ENCODE results near the gene HIVEP3.

Gene HIVEP3

DNA sequence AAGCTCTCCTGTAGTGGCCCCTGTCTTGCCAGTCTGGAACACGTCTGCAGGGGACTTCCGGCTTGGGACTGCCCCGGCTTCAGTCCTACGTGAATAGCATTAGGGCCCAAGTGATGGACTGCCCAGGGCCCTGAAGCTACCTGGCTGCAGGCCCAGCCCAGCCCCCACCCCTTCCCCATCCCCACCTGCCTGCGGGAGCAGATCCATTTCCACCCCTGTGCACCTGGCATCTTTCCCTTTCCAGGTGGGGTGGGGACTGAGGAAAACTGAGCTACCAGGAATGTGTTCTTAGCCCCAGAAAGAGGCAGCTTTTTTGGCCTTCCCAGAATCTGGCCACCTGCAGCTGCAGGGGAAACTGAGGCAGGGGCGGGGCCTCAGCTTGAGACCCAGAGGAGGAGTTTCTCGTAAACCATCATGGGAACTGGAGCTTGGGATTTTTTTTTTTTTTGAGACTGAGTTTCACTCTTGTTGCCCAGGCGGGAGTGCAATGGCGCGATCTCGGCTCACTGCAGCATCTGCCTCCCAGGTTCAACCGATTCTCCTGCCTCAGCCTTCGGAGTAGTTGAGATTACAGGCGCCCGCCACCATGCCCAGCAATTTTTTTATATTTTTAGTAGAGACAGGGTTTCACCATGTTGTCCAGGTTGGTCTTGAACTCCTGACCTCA is 437.5 kb downstream of the HIVEP3 start:
- no peak for DNase-seq (ENCODE audit: low spot score)

DNA sequence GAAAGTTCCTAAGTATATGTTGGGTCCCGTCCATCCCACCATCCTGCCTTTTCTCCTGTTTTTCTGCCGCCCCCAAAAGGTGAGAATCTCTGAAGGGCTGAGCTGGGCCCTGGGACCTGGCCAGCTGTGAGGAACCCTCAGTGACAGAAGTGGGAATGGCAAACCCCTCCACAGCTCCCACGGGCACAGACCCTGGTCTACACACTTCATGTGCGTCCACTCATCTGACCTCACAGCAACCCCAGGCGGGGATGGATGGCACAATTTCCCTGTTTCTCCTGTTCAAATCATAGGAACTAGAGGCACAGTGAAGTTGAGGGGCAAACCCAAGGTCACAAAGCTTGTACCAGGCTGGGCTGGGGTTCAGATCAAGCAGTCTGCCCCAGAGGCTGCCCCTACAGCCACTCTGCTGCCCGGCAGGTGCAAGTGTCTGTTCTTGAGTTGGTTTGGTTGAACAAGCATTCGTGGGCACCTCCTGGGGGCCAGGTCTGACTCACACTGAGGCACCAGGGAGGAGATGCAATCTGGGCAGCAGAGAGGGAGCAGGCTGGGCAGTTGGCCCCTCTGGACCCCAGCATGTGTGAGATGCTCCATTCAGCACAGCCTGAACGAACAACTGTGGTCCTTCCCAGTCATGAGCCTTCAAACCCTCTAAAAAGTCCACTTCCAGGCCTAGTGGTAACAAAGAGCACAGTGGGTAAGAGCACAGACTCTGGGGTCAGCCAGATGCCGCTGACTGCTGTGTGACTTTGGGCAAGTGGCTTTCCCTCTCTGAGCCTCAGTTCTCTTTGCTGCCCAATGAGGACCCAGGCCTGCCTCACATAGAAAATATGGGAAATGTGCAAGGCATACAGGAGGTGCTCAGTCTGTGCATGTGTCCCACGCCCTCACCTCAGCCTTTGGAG is 438.3 kb downstream of the HIVEP3 start:
- peak; percentile 41 for DNase-seq (ENCODE audit: low spot score)

DNA sequence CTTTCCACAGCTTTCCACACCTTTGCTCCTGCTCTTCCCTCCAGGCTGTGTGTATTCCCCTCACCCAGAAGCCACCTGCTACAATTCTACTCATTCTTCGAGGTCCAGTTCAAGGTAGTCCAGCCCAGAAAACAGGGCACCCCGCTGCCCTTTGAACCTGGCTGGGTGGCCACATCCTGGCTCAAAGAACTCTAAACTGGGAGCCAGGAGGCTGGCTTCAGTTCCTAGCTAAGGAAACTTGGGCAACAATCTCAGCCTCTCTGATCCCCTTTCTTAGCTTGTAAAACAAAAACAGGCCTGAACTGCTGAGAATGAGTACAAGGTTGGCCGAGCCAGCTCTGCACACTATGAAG is 438.9 kb downstream of the HIVEP3 start:
- DNase-seq (ENCODE audit: low spot score) = no peak

DNA sequence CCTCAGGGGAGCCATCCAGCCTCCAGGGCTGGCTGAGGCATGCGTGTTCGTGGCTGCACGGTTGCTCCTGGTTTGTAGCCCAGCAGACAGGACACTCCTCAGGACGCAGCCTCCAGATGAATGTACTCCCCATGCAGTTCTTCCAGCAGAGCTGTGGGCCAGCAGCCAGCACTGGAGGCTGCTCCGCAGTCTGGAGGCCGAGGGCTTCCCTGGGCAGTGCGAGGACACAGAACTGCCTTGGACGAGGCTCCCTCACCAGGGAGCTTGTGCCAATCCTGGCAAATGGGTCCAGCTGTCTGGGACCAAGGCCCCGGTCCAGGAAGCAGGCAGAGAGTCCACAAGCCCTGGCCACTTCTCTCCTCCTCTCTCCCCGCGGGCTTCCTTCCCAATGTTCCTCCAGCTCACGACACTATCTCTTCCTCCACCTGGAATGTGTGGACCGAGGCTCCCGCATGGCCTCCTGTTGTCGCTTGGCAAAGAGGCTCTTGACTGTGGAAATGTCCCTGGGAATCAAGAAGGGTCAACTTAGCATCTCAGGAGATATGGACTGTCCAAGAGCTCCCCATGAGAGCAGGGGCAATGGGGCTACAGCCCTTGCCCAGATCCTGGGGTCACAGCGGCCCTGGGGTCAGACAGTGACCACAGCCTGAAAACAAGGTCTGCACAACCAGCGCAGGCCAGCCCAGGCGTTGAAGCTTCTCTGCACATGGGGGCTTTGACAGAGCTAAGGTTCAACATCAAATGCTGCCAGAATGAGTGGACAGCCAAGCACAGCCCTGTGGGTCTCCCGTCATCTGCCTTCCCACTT is 439.5 kb downstream of the HIVEP3 start:
- no peak for DNase-seq (ENCODE audit: low spot score)

DNA sequence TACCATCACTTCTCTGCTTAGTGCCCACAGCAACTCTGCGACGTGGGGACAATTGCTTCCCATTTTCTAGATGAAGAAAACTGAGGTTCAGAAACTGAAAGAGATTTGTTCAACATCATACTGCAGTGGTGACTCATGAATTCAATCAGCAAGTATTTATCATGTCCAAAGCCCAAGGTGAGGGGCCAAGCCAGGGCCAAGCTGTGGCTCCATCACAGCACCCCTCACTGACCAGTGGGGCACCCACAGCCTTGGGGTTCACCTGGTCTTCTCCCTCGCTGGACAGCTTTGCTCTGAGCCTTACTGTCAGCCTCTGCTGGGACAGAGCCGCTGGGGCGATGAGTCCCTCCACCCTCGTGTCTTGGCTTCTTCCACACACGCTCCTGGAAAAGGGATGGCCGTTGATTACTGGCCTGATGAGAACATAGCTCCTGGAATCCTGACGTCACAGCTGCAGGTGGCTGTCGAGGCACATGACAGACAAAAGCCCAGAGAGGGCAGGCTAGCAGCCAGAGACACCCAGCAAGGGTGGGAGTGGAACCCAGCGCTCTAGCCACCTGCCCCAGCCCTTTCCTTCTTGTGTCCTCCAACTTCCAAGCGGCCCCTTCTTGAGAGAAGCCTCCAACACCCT is 440.5 kb downstream of the HIVEP3 start:
- no peak for DNase-seq (ENCODE audit: low spot score)

DNA sequence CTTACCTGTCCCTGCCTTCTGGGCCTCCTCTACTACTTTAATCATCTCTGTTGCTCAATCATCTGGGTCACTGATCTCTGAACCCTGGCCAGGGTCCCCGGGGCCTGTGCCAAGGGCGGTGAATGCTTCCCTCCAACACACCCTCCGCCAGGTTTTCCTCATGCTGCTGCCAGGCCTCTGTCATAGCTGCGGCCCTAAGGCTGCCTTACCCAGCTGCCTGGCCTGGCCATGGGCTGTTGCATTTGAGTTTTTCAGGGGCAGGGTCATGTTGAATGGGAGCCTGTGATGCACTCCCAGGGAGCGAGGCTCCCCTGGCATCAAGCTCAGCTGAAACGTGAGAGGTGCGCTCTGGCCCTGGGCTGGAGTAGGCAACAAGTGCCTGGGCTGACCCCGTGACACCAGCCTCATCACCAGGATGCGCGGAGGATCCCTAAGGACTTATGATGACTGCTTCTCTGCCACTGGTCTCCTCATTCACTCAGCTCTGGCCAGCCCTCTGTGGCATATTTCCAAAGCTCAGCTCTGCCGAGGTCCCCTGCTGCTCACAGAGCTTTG is 441.8 kb downstream of the HIVEP3 start:
- peak; percentile 49 for DNase-seq (ENCODE audit: low spot score)

DNA sequence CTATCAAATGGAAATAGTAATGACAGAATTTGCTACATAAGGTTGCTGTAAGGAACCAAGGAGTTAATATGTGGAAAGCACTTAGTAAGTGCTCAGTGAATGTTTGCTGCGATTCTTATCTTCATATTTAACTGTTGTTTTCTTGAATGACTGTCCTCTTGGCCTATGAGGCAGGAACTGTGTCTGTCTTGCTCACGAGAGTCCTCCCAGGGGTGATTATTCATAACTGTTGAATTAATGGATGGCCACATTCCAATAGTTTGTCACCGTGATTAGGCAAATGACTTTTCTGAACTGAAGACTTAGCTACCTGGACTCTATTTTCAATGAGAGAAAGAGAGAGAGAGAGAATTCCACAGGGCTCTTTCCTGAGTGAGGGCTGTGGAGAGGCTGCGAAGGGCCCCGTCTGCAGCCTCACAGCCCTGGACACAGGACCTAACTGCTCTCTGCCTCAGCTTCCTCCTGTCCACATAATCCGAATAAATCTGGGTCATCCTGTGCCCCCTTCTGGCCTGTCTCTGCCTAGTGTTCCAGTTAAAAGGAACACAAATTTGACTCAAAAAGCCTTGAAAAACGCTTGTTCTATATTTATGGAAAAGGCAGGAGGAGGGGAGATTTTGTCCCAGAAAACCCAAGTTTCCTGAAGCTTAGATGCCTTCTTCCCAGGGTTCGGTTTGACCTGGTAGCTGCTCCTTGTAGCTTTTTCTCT is 442.7 kb downstream of the HIVEP3 start:
- peak; percentile 60 for DNase-seq (ENCODE audit: low spot score)

DNA sequence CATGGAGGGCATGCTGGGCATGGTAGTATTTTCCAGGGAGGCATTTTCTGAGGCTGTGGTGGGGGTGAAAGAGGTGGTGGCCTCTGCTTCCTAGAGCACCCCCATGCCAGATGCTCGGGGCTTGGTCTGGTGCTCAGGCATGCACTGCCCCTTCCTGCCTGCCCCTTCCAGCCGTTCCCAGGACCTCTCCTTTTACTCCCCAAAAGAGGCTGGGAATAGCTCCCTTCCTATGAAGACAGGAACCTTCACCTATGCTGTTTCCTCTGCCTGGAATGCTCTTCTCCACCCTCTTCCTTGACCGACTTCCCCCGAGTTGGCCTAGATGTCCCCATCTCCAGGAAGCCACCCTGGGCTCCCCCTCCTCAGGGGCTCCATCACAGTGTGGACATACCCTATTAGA is 443.4 kb downstream of the HIVEP3 start:
- no peak for DNase-seq (ENCODE audit: low spot score)

DNA sequence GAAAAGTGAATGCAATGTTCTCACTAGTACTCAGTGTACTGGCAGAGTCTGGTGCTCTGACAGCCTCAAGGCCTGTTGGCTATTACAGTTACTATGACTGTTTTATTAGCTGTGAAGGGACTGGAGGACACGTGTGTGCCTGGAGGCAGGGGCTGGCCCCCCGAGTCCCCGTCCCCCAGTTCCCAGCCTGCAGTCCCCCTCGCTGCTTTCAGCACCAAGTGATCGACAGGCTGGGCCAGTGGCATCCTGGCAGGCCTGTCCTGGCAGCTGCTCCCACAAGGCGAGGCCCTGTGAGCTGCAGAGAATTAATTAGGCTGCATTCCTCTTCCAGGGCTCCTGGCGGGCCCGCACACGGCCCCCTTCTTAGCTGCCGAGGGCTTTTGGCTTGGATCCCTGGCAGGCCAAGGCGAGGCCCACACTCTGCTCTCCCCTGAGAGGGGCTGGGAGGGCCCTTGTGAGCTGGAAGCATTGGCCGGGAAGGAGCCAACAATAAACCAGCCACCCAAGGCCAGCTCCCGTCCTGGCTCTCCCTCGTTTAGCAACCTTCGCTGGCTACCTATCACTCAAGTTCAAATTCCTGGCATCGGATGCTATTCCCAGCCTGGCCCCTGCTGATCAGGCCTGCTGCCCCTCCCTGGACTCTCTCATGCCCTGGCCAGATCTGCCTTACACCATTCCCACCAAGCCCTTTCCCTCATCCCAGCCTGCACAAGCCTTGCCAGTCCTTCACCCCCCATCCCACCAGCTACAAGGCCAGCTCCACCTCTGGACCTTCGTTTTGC is 444.0 kb downstream of the HIVEP3 start:
- no peak for DNase-seq (ENCODE audit: low spot score)

DNA sequence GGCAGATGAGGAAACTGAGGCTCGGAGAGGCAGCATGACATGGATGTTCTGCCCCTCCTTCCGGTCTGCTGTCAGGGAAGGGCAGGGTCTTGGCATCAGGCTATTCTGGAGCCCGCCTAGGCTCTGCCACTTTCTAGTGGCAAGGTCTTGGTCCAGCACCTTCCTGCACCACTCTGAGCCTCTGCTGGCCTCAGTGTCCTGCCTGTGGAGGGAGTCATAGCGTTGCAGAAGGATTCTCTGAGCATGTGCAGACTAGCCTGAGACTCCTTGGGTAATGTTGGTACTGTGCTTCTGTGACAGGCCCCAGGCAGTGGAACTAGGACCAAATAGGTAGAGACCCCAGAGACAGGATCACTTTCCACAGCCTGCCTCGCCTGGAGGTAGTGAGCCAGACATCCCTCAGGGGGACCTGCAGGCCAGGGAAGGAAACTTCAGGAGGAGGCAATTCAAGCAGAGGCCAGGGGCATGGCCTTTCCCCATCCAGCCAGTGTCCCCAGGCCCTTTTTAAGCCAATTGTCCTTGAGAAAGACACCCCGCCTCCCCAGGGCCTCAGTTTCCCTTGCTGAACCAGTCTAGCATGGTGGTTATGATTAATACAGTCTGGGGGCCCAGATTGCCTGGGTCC is 444.9 kb downstream of the HIVEP3 start:
- DNase-seq (ENCODE audit: low spot score) = no peak

DNA sequence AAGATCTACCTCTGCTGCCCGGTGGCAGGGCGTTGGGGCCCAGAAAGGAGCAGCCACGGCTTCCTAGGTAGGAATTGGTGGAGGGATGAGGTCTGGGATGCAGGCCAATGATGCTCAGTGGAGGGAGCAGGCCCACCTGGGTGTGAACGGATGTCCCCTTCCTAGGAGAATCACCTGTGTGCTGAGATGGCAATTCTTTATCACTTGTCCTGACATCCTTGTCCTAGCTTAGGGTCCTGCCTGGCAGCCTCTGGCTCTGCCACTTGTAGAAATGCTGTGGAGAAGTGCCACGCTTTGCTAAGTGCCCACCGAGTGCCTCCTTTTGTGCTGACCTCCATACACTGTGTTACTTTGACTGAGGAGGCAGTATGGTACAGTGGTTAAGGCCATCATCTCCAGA is 447.1 kb downstream of the HIVEP3 start:
- DNase-seq (ENCODE audit: low spot score) = no peak

DNA sequence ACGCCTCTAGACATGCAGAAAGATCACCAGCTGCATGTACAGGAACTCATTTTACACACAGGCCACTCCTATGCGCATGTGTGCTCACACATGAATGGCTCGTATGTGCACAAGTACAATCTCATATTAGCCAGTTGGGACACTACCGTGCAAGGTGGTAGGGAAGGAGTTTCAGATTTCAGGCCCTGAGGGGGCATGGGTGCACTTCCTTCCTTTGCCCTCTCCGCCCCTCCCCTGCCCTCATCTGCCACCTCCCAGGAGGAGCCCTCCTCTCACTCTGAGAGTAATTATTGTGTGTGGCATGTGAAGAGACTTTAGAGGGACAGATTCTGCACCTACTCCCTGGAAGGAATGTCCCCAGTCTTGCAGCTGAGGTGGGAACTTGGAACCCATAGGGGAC is 449.0 kb downstream of the HIVEP3 start:
- no peak for DNase-seq (ENCODE audit: low spot score)

DNA sequence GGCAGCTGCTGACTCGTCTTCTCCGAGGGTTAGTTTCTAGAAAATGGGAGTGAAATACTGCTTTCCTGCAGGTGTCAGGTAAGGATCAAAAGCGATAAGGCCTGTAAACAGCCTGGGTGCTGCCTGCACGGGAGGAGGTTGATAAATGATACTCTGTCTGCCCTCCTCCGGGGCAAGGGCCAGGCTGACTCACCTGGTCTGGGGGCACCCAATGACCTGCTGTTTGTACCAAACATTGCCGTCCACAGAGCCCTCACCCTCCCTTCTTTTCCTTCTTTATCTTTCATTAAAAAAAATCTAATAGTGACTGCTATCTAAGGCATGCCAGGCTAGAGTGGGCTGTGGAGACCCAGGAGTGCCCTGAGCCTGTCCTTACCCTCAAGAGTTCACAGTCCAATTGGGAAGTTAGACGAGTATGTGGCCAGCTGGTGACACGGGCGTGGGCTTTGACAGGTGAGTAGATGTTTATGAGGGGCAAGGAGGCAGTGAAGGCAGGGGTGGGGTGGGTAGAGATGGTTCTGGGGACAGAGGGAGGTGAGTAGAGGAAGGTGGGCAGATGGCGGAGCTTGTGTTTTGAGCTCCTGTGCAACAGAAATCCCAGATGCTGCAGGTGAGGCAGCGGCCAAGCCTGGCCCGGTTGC is 450.5 kb downstream of the HIVEP3 start:
- no peak for DNase-seq (ENCODE audit: low spot score)

DNA sequence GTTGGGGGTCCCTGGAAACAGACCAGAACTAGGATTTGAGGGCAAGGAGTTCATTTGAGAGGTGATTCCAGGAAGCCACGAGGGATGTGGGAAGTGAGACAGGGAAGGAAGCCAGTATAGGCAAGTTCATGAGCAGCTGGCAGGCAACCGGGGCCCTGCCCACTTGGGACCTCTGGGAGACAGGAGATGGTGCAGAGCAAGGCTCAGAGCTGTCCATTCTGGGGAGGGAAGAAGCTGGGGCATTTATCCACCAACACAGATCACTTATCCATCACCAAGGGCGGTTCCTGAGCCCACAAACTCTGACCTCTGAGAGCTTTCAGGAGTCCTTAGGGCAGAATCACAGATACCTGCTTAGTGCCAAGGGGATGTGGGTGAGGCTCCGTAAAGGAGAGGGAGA is 451.0 kb downstream of the HIVEP3 start:
- DNase-seq (ENCODE audit: low spot score) = no peak

DNA sequence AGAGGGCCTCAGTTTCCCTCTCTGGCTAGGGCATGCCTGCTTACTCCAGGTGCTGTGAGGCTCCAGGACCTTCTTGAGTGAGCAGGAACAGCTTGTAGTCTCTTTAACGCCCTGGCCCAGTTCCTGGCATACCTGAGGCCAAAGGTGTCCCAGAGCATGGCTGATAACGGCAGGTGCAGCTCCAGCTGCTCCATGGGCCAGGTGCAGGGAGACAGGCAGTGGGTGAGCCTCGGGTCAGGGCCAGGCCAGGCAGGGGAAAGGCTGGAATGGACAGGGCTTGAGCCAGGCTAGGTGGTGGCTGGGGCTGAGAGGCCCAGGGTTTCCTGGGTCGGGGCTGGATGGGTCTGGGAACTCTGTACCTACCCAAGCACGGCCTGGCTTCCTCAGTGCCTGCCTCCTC is 452.6 kb downstream of the HIVEP3 start:
- no peak for DNase-seq (ENCODE audit: low spot score)

DNA sequence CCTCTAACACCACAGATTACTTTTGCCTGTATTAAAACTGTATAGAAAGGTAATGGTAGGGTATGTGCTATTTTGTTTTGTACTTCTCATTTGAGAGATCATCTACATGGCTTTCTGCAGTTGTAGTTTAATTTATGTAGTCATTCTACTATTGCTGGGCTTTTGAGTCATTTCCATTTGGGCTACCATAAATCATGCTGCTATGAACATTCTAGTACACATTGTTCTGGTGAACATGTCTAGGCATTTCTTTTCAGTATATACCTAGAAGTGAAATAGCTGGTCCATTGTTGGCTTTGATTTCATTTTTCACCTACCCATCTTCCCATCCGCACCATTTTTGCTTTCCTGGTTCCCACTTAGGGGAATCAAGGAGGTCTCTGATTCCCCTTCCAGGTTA is 453.0 kb downstream of the HIVEP3 start:
- DNase-seq (ENCODE audit: low spot score) = no peak

DNA sequence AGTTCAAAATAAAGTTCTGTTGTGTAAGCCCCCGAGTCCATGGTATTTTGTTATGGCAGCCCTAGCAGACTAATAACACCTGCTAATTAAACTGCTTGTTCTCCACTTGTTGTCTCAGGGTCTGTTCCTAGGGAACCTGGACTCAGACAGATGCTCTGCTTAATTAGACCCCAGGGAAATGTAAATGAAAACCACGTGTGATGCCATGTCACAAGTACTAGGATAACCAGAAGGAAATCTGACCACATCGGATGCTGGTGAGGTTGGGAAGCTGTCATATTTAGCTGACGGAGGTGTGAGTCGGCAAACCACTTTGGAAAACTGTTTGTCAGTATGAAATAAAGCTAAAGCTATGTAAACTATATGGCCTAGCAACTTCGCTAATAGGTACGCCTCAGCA is 453.8 kb downstream of the HIVEP3 start:
- DNase-seq (ENCODE audit: low spot score) = no peak

DNA sequence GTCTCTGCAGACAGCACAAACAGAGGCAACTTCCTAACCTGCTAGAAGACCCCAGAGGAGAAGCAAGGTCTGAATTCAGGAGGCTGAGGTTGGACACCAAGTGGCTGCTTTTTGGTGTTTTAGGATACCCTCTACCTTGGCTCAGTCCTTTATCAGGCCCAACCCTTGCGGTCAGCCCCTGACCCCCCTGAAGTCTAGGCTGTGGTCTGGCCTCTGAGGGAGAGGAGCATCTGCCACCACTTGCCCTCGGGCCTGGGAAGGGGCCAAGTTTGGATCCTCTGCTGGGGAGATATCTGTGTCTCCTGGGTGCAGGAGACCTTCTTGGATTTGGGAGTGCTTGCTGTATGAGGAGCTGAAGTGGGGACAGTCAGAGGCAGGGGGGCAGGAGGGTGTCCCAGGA is 455.2 kb downstream of the HIVEP3 start:
- no peak for DNase-seq (ENCODE audit: low spot score)

DNA sequence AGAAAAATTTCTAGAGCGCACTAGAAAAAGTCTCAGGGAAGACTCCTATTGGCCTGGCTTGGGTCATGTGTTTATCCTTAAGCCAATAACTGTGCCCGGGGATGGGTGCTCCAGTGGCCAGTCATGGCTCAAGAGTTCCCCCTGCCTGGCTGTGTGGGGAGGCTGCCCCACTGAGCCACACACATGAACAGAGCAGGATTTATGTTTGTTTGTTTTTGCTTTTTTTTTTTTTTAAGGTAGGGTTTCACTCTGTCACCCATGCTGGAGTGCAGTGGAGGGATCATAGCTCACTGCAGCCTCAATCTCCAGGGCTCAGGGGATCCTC is 456.1 kb downstream of the HIVEP3 start:
- DNase-seq (ENCODE audit: low spot score) = no peak

Measured in kidney tubule cell (primary cell).